NCI-H2107 (cell line): ENCODE results near the gene CNTNAP2.
"Not testable (repeated sequence)": the region's sequence is repeated elsewhere in the genome, so short reads cannot be mapped to it uniquely, and the experiment has no call there.

ENCODE experiments used
- DNase-seq: peaks from one replicate; lab custom pipeline; 2025; lab: John Stamatoyannopoulos, UW

The CNTNAP2 gene

GRCh38 chr7:148261996-148262688 lies 2145.5 kb downstream of the CNTNAP2 start:
- DNase-seq, result no peak

DNA sequence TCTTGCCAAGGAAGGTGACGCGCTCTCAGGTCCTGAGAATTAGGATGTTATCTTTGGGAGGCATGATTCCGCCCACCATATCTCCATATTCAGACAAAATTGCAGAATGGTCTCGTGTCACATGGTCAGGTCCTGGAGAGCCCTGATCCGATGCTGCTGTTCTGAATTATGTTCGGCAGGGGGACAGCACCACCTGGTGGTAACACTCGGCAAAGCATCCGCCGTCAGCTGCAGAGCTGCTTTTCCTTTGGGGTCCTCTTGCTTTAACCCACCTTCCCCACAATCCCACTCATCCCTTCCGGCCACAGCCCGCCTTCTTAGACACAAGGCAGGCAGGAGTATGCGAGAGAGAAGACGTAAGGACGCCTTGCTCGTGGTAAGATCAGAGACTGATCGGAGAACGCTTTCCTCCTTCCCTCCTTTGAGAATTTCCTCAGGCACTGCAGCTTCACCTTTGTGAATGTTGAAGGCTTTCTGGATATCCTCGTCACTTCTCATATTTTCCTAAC lies 2146.2 kb downstream of the CNTNAP2 start:
- DNase-seq, result peak; percentile 25

DNA sequence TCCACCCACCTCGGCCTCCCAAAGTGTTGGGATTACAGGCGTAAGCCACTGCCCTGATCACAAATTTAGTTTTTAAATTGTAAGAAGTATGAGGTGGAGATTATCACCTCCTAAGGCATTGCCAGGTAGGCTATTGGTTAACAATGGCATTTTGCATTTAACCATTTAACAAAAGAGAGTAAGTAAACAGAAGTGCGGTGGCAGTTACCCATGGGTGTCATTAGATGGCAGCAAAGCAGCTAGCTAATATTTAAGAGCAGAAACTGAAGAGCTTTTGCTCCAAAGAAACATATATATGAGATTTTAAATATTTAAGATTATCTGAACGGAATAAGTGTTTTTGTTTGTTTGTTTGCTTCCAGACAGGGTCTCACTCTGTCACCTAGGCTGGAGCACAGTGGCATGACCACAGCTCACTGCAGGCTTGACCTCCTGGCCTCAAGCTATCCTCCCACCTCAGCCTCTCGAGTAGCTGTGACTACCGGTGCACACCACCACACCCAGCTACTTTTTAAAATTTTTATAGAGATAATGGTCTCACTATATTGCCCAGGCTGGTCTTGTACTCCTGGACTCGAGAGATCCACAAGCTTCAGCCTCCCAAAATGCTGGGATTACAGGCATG lies 2148.4 kb downstream of the CNTNAP2 start:
- peak; percentile 28 for DNase-seq

GRCh38 chr7:148265896-148266295 lies 2149.3 kb downstream of the CNTNAP2 start:
- no peak for DNase-seq

- no peak for DNase-seq
Measured at GRCh38 chr7:148266795-148267194, 2150.2 kb downstream of the CNTNAP2 start.

DNA sequence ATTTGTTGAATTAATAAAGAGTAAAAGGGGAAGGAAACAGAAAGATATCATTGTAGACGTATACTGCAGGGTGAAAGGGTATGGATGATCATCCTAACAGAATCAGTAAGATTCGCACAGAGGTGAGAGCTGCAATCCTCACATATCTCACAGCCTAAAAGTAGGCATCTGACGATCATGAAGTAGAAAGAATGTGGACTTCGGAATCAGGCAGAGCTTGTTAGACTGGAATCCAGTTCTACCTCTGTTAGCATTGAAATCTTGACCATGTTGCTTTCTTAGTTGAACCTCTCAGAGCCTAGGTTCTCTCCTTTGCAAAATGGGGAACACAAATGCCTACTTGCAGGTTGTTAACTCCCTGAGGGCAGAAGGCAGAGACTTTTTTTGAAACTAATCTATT lies 2154.0 kb downstream of the CNTNAP2 start:
- DNase-seq, result no peak

DNA sequence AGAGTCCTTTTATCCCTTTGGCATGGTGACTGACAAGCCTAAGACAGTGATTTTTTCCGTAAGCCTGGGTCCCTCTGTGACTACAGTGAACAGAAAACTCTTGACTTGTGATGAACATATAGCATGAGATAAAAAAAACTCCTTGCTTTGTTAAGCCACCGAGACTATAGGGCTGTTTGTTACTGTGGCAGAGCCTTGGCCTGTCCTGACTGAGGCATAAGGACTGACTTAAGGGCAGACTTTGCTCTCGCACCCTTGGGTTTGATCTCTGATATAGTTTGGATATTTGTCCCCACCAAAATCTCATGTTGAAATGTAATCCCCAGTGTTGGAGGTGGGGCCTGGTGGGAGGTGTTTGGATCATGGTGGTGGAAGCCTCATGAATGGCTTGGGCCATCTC lies 2157.5 kb downstream of the CNTNAP2 start:
- no peak for DNase-seq

DNA sequence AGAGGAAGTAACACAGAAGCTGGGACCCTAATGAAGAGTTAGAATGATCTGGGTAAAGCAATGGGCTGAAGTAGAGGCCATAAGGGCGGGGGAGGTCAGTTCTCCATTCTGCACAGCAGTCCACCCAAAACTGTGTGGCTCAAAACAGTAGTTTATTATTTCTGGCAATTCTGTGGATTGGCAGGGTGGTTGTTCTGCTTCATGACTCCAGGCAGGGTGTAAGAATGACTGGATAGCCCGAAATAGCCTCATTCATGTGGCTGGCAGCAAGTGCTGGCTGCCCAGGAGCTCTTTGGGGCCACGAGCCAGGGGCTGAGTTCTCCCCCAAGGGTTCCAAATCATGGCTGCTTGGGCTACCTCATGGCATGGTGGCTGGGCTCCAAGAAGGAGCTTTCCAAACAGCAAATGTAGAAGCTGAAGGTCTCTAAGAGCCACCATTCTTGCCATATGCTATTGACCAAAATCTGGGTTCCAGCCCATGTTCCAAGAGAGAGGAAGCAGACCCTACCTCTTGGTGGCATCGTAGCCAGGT lies 2158.8 kb downstream of the CNTNAP2 start:
- DNase-seq, result no peak

GRCh38 chr7:148276314-148277041 lies 2159.9 kb downstream of the CNTNAP2 start:
- DNase-seq, result no peak

DNA sequence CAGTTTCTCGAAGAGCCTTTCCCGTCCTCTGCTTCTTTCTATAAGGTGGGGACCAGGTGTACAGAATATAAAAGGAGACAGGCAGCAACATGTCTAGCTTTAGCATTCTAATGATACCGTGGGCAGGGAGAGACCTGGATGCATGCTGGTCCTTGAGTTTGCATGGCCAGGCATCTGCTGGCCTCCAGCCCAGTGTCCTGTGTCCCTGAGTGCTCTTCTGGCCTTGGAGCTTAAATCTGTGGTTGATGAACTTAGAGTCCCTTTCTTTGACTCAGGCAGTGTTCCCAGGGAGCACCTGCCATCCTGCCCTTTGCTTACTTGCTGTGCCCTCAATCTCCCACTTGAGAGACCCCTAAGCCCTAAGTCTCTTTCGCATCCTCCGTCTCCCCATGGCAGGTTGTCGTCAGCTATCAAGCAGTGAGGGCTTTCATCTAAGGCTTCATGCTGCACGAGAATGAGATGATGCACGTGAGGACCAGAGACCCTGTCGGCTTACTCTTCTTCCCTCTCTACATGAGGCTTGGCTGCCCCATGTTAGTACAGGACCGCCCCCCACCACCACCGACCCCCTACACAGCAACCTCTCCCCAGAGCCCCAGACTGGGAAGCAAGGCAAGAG lies 2160.6 kb downstream of the CNTNAP2 start:
- DNase-seq, result no peak

DNA sequence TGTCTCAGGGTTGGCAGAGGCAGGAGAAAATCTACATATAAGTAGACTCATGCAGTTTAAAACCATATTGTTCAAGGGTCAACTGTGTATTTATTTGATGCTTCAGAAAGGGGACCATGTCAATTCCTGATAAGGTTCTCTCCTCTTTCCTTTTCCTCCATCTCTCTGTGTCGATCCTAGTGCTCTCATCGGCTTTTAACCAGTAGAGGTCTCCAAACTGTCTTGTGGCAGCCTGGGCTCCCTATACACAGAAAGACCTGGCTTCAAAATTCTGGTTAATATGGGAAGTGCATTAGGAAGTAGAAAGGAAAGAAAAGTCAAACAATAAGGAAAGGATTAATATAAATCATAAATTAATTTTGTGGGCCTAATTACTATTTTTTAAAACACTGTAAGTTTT lies 2169.5 kb downstream of the CNTNAP2 start:
- no peak for DNase-seq

DNA sequence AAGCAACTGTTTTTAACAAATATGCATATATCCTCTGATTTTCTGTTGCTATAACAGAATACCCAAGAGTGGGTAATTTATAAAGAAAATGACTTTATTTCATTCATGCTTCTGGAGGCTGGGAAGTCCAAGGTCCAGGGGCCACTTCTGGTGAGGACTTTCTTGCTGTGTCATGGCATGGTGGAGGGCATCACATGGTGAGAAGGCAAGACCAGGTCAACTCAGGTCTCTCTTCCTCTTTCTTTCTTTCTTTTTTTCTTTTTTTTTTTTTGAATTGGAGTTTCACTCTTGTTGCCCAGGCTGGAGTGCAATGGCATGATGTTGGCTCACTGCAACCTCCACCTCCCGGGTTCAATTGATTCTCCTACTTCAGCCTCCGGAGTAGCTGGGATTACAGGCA lies 2170.9 kb downstream of the CNTNAP2 start:
- DNase-seq, result no peak

- DNase-seq, result no peak
Measured at GRCh38 chr7:148288592-148289151, 2172.1 kb downstream of the CNTNAP2 start.

GRCh38 chr7:148289630-148290029 lies 2173.0 kb downstream of the CNTNAP2 start:
- DNase-seq, result no peak

DNA sequence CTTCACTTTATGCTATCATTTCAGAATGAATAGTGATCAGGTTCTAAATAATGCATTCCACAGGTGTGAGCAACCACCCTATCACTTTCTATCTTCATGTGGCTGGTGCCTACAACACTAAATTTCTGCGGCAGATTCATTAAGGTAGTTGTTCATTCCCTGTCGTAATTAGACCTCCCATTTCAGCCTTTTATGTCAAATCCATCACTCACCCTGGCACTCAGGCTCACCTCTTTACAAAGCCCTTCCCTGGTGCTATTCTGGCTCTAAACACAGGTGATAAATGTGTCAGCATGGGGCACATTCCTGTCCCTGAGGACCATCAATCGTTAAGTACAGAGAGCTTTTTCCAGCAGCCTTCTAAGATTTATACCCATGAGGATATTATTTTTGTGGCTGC lies 2173.9 kb downstream of the CNTNAP2 start:
- DNase-seq, result no peak

GRCh38 chr7:148291799-148292198 lies 2175.2 kb downstream of the CNTNAP2 start:
- no peak for DNase-seq

DNA sequence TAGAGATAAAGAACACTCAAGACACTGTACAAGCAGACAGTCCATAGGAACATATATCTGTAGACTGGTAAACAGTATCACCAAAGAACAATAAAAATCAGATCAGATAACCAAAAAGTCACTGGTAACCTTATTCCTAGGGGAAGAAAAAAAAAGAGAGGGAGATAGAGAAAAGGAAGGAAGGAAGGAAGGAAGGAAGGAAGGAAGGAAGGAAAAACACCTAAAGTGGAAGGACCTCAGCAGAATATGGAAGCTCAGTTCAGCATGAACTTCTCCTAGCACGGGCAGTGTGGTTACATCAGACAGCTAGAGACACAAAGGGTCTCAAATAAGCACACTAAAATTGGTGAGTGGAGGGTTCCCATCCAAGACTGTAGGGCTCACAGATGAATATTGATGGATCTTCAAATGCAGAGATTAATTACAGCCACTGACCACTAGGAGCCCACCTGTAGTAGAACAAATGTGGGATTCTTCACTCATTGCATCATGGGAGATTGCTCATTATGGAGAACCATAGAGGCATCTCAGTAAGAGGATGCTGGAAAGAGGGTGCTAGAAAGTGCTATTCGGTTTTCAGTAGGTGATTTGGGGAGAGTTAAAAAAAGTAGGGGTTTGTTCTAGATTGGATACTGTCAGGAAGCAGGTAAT lies 2180.5 kb downstream of the CNTNAP2 start:
- DNase-seq, result no peak

DNA sequence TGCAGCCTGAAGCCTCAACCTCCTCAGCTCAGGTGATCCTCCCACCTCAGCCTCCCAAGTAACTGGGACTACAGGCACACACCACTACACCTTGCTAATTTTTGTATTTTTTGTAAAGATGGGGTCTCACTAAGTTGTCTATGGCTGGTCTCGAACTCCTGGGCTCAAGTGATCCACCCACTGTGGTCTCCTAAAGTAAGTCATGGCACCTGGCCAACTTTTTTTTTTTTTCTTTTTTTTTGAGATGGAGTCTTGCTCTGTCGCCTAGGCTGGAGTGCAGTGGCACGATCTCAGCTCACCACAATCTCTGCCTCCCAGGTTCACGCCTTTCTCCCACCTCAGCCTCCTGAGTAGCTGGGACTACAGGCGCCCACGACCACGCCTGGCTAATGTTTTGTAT lies 2182.2 kb downstream of the CNTNAP2 start:
- not testable (repeated sequence) for DNase-seq

- no peak for DNase-seq
Measured at GRCh38 chr7:148299350-148300276, 2183.0 kb downstream of the CNTNAP2 start.

DNA sequence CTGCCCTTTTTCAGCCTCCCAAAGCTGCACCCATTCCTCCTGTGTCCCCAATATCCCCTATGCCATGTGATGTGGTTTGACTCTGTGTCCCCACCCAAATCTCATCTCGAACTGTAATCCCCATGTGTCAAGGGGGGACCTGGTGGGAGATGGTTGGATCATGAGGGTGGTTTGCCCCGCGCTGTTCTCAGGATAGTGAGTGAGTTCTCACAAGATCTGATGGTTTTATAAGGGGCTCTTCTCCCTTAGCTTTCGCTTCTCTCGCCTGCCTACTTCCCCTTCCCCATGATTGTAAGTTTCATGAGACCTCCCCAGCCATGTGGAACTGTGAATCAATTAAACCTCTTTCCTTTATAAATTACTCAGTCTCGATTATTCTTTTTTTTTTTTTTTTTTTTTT lies 2185.8 kb downstream of the CNTNAP2 start:
- not testable (repeated sequence) for DNase-seq
